B cell (primary cell): ENCODE results near the gene ZNF18. TPM values are rescaled to one million over a fixed set of nuclear protein-coding genes. Genes with fewer than 3 reads are reported as not detected.
A peak's percentile ranks its signal among the peaks of the same experiment; 100 is the strongest.

Experiments
- ATAC-seq: fragments of 200-7000 bp; cut with Tn5 transposase; one replicate; pipeline ENCODE4 v1.10.0; 2021; ENCODE audit warnings: low read depth, mild to moderate bottlenecking, moderate number of reproducible peaks, moderate library complexity
- CTCF ChIA-PET: fragments of 350-600 bp; sonication (Branson Sonifier 250); formaldehyde crosslinking; loops from one replicate; lab custom pipeline; 2021; ENCODE audit warnings: antibody characterized with exemption, inconsistent platforms; lab: Charles Lee
- POLR2A ChIA-PET: fragments of 350-600 bp; sonication (Branson Sonifier 250); formaldehyde crosslinking; loops from one replicate; lab custom pipeline; 2021; ENCODE audit warnings: antibody characterized with exemption; lab: Charles Lee
- DNase-seq: peaks from one replicate; pipeline ENCODE4 v3.0.0; 2013
- H2AFZ ChIP-seq: 2 replicates; pipeline ENCODE4 v1.6.1; 2012; ENCODE audit warnings: mild to moderate bottlenecking, low read depth, low read length; ENCODE audit not compliant: insufficient read depth, poor library complexity, severe bottlenecking
- H3K27ac ChIP-seq, 2 donors: 1 replicate in 1 of 2; 2 replicates in 1 of 2; pipeline ENCODE4 v1.5.1; 2012 to 2013; ENCODE audit warnings: low read length in 2 of 2, mild to moderate bottlenecking in 2 of 2, moderate library complexity in 1 of 2
- H3K27me3 ChIP-seq, 4 experiments: fragments of 200-600 bp in 1 of 4; sonication (generic) in 1 of 4; replicated peaks in 1 of 4; 1 replicate in 2 of 4; 2 replicates in 2 of 4; pipeline versions ENCODE4 v1.6.1 to v1.7.0; 2013 to 2016; ENCODE audit warnings: low read length in 3 of 4, mild to moderate bottlenecking in 2 of 4, mixed read lengths in 1 of 4, moderate library complexity in 1 of 4; ENCODE audit not compliant: insufficient read depth in 4 of 4, control insufficient read depth in 3 of 4; ENCODE audit errors: control extremely low read depth in 1 of 4
- H3K36me3 ChIP-seq, 2 experiments: replicated peaks in 1 of 2; 1 replicate in 1 of 2; 2 replicates in 1 of 2; pipeline versions ENCODE4 v1.6.1 to v1.7.1; 2013; ENCODE audit warnings: low read length in 1 of 2; ENCODE audit not compliant: insufficient read depth in 2 of 2, control insufficient read depth in 1 of 2; ENCODE audit errors: control extremely low read depth in 1 of 2, extremely low read depth in 1 of 2
- H3K4me1 ChIP-seq, 2 donors: fragments of 200-600 bp in 1 of 2; sonication (generic) in 1 of 2; 1 replicate in 1 of 2; 2 replicates in 1 of 2; pipeline versions ENCODE4 v1.5.1 to v1.6.1; 2013 to 2017; ENCODE audit warnings: low read length in 2 of 2; ENCODE audit not compliant: control insufficient read depth in 2 of 2, insufficient read depth in 2 of 2
- H3K4me2 ChIP-seq: replicated peaks from 2 replicates; pipeline ENCODE3; 2012; ENCODE audit warnings: mild to moderate bottlenecking, low read depth, low read length; ENCODE audit not compliant: poor library complexity, severe bottlenecking
- H3K4me3 ChIP-seq, 5 experiments: fragments of 200-600 bp in 1 of 5; sonication (generic) in 1 of 5; 1 replicate in 3 of 5; 2 replicates in 2 of 5; pipeline versions ENCODE4 v1.5.1 to v1.7.0; 2011 to 2016; ENCODE audit warnings: low read length in 4 of 5, mild to moderate bottlenecking in 4 of 5, low read depth in 2 of 5, control low read depth in 1 of 5, moderate library complexity in 1 of 5; ENCODE audit not compliant: insufficient read depth in 1 of 5; ENCODE audit errors: control extremely low read depth in 1 of 5, extremely low read depth in 1 of 5
- H3K79me2 ChIP-seq: fragments of 200-600 bp; sonication (generic); one replicate; pipeline ENCODE4 v1.6.0; 2016; ENCODE audit warnings: low read length; ENCODE audit not compliant: control insufficient read depth, insufficient read depth
- H3K9ac ChIP-seq: fragments of 200-600 bp; sonication (generic); 2 replicates; pipeline ENCODE4 v1.6.1; 2017; ENCODE audit warnings: mild to moderate bottlenecking, low read length, moderate library complexity
- H3K9me3 ChIP-seq, 3 donors: one replicate each; pipeline versions ENCODE4 v1.6.1 to v1.7.1; 2013; ENCODE audit warnings: low read length in 2 of 3; ENCODE audit not compliant: control insufficient read depth in 2 of 3, insufficient read depth in 1 of 3; ENCODE audit errors: control extremely low read depth in 1 of 3
- H4K20me1 ChIP-seq: 2 replicates; pipeline ENCODE4 v1.6.0; 2012; ENCODE audit warnings: mild to moderate bottlenecking, low read length; ENCODE audit not compliant: insufficient read depth, control insufficient read depth, poor library complexity, severe bottlenecking
- H3K27ac Mint-ChIP-seq: one replicate; pipeline ENCODE4 v1.8.0; 2021; ENCODE audit warnings: mixed read lengths
- H3K27me3 Mint-ChIP-seq: one replicate; pipeline ENCODE4 v1.8.0; 2021; ENCODE audit warnings: mixed read lengths
- H3K4me1 Mint-ChIP-seq: one replicate; pipeline ENCODE4 v1.8.0; 2021; ENCODE audit warnings: mixed read lengths
- H3K4me3 Mint-ChIP-seq: one replicate; pipeline ENCODE4 v1.8.0; 2021; ENCODE audit warnings: mixed read lengths
- H3K9me3 Mint-ChIP-seq: one replicate; pipeline ENCODE4 v1.8.0; 2022; ENCODE audit warnings: mixed read lengths; ENCODE audit not compliant: insufficient read depth
- CTCF ChIP-seq: fragments of 200-600 bp; IDR thresholded peaks from one replicate; pipeline ENCODE4 v1.8.0; 2022; ENCODE audit warnings: antibody characterized with exemption, mild to moderate bottlenecking
- EZH2 ChIP-seq: IDR thresholded peaks from 2 replicates; pipeline ENCODE4 v1.6.1; 2012; ENCODE audit warnings: borderline replicate concordance, low read depth, mild to moderate bottlenecking, moderate library complexity, low read length; ENCODE audit not compliant: insufficient read depth, poor library complexity, severe bottlenecking
- WGBS: methylation state at CpG from one replicate; pipeline ENCODE4 v1.1.5; 2013; ENCODE audit warnings: missing lambda C conversion rate; ENCODE audit not compliant: insufficient coverage; 5-methylcytosine and 5-hydroxymethylcytosine counted together
- intact Hi-C: fragments of 100-400 bp; cut with micrococcal nuclease; formaldehyde crosslinking; loops from one replicate; pipeline ENCODE4 v1.10.0; 2022
- polyA plus RNA-seq: library from polyadenylated mRNA; depleted of rRNA; stranded (reverse); fragments of >200 nt; gene quantifications from 2 replicates; pipeline ENCODE4 v1.2.3, GENCODE V29; 2012
- total RNA-seq, 2 donors: library from RNA; stranded (reverse); fragments of 120-200 nt in 1 of 2; gene quantifications; 1 replicate in 1 of 2; 2 replicates in 1 of 2; pipeline versions ENCODE4 v1.2.3 to v1.2.4, GENCODE V29; 2013 to 2022

The ZNF18 gene
- total and polyA plus RNA-seq, 2 donors (not counting 1 experiment from before 2014, with no cell fraction given) = 8.9 to 10.5 TPM

DNA sequence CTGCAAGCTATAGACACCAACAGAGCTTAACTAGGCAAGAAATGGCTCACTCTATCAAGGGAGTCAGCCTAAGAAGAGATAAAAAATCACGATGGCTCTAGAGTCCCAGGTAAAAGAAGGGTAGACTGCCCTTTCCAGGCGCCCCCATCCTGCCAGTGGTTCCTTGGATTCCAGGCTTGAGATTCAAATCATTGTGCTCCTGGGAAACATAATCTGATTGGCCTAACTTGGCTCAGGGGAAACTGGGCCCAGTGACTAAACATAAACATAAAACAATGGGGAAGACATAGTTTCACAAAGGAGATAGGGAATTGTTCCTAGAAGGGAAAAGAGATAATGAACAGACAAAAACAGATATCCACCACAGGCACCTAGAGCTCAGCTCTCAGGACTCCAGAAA, 56.4 kb downstream of the ZNF18 start:
- no peaks in the 10 kb centered on the region for H3K4me1 Mint-ChIP-seq
- H4K20me1 ChIP-seq = no peaks in the 10 kb centered on the region
- H3K9me3 ChIP-seq = no peaks in the 10 kb centered on the region
- no peaks in the 10 kb centered on the region for H3K27me3 ChIP-seq
- H3K4me3 ChIP-seq = no peak overlapping the region
- no peaks in the 10 kb centered on the region for H3K9me3 Mint-ChIP-seq
- no peak overlapping the region for H2AFZ ChIP-seq
- no peak overlapping the region for H3K4me3 Mint-ChIP-seq
- intact Hi-C loops = no loop called here
- H3K4me2 ChIP-seq = no peak overlapping the region
- ATAC-seq (no peak), DNase-seq (no peak)
- 92% methylated on average over 2 of the region's 2 CpGs for WGBS
- ChIA-PET CTCF (no interaction called here), POLR2A (no interaction called here)
- TF ChIP-seq CTCF (no peak), EZH2 (no peak)
- no peak overlapping the region for H3K27ac Mint-ChIP-seq
- H3K4me1 ChIP-seq = no peaks in the 10 kb centered on the region
- peaks cover 7% of the 10 kb centered on the region for H3K27me3 Mint-ChIP-seq
- H3K9ac ChIP-seq = no peak overlapping the region
- H3K36me3 ChIP-seq = no peaks in the 10 kb centered on the region
- H3K79me2 ChIP-seq = no peaks in the 10 kb centered on the region
- H3K27ac ChIP-seq = no peak overlapping the region

DNA sequence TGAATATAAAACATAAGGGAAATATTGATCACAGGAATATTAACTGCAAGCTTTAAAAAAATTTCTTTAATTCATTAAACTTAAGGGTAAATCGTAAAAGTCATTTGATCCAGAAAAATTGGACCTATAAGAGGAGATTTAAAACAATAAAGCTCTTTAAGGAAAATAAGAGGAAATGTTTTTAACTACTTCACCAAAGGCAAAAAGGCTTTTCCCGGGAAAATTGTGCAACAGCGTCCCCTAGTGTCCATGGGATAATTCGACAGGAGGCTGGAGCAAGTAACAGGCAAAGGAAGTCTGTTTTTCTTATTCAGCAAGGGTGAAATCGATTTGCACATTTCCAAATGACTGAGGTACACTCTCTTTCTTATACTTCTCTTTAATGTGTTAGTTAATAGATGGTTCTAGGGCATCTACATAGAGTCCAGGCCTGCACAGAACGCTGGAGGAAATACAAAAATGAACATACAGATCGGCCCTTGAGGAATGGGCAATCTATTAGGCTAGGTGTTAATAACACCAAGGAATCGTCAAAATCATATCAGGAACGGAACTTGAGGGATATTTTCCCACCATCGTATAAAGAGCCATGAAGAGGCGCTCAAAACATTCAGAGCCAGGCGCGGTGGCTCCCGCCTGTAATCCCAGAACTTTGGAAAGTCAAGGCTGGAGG, 61.4 kb downstream of the ZNF18 start:
- Mint-ChIP-seq H3K4me1 (no peaks in the 10 kb centered on the region), H3K9me3 (no peaks in the 10 kb centered on the region), H3K27ac (no peak overlapping the region), H3K27me3 (peaks cover 3% of the 10 kb centered on the region), H3K4me3 (no peak overlapping the region)
- Histone ChIP-seq H3K4me1 (no peaks in the 10 kb centered on the region), H4K20me1 (no peaks in the 10 kb centered on the region), H3K4me2 (no peak overlapping the region), H2AFZ (no peak overlapping the region), H3K79me2 (no peaks in the 10 kb centered on the region), H3K4me3 (no peak overlapping the region), H3K27ac (no peak overlapping the region), H3K9me3 (no peaks in the 10 kb centered on the region), H3K36me3 (no peaks in the 10 kb centered on the region), H3K27me3 (no peaks in the 10 kb centered on the region), H3K9ac (no peak overlapping the region)
- TF ChIP-seq EZH2 (no peak), CTCF (peak; percentile 59)
- peak; percentile 40 for DNase-seq
- intact Hi-C loops = no loop called here
- ChIA-PET POLR2A (no interaction called here), CTCF (interaction anchor here (0.6 to 1.4 kb wide), 5 partner anchors 8 to 1061 kb away, joined by 3 read pairs; no protein-coding TSS in a partner anchor)
- WGBS = 73% methylated on average over 11 of the region's 14 CpGs
- no peak for ATAC-seq
